Measurements from ENCODE around the gene GALR2.
"Not testable (repeated sequence)": the region's sequence is repeated elsewhere in the genome, so short reads cannot be mapped to it uniquely, and the experiment has no call there.

- not testable (repeated sequence) for TF ChIP-seq EZH2 (IDR thresholded peaks at IDR 0.05; ENCODE audit: borderline replicate concordance, low read depth, low read length, poor library complexity, severe bottlenecking)
- TF ChIP-seq, protein P1, sequence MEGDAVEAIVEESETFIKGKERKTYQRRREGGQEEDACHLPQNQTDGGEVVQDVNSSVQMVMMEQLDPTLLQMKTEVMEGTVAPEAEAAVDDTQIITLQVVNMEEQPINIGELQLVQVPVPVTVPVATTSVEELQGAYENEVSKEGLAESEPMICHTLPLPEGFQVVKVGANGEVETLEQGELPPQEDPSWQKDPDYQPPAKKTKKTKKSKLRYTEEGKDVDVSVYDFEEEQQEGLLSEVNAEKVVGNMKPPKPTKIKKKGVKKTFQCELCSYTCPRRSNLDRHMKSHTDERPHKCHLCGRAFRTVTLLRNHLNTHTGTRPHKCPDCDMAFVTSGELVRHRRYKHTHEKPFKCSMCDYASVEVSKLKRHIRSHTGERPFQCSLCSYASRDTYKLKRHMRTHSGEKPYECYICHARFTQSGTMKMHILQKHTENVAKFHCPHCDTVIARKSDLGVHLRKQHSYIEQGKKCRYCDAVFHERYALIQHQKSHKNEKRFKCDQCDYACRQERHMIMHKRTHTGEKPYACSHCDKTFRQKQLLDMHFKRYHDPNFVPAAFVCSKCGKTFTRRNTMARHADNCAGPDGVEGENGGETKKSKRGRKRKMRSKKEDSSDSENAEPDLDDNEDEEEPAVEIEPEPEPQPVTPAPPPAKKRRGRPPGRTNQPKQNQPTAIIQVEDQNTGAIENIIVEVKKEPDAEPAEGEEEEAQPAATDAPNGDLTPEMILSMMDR (conservative IDR thresholded peaks at IDR 0.05; ENCODE audit: low read depth, low read length), result not testable (repeated sequence)
Observed at GRCh38 chr17:76078370-76078769, 3.8 kb downstream of the GALR2 start.
